Lower lobe of right lung (tissue), 2 donors: ENCODE data around the gene FAM78A. TPM values are rescaled to one million over a fixed set of nuclear protein-coding genes. Genes with fewer than 3 reads are reported as not detected.
"Not testable (repeated sequence)": the region's sequence is repeated elsewhere in the genome, so short reads cannot be mapped to it uniquely, and the experiment has no call there.

Experiments
- ATAC-seq, 2 donors: fragments of 200-7000 bp; cut with Tn5 transposase; one replicate each; pipeline ENCODE4 v1.9.1; 2020 to 2022; ENCODE audit warnings: mild to moderate bottlenecking in 2 of 2, moderate library complexity in 2 of 2
- DNase-seq: peaks from one replicate; pipeline ENCODE4 v3.0.0-alpha.2; 2020
- H3K27ac ChIP-seq: fragments of 200-600 bp; one replicate; pipeline ENCODE4 v1.8.0; 2022
- H3K27me3 ChIP-seq: fragments of 200-600 bp; one replicate; pipeline ENCODE4 v1.8.0; 2022; ENCODE audit warnings: low read depth
- H3K36me3 ChIP-seq: fragments of 200-600 bp; one replicate; pipeline ENCODE4 v1.8.0; 2022; ENCODE audit warnings: mild to moderate bottlenecking
- H3K4me1 ChIP-seq: fragments of 200-600 bp; one replicate; pipeline ENCODE4 v1.8.0; 2022
- H3K4me3 ChIP-seq: fragments of 200-600 bp; one replicate; pipeline ENCODE4 v1.8.0; 2022; ENCODE audit warnings: mild to moderate bottlenecking
- H3K9me3 ChIP-seq: fragments of 200-600 bp; one replicate; pipeline ENCODE4 v1.8.0; 2022
- CTCF ChIP-seq: fragments of 200-600 bp; IDR thresholded peaks from one replicate; pipeline ENCODE4 v1.8.0; 2022; ENCODE audit warnings: antibody characterized with exemption, mild to moderate bottlenecking
- intact Hi-C: fragments of 100-400 bp; cut with DNase I; formaldehyde crosslinking; loops from one replicate; pipeline ENCODE4 v1.11.0; 2022
- total RNA-seq: library from RNA; stranded (reverse); fragmentation: NEBNext Ultra II Directional; extraction: Animal tissue kit (Norgen Biotek cat#: 25700); gene quantifications from one replicate; pipeline ENCODE4 v1.2.1, GENCODE V29; 2021
- donor health status: DM: no; HTN: yes; CAD: no; lungs with severe emphysema.

FAM78A gene
- total RNA-seq, 1 donor from 2014 or later, result 18.3 TPM

GRCh38 chr9:131252120-131252519, 24.2 kb downstream of the FAM78A start:
- peak in 1 of 2 donors; percentile 6 for ATAC-seq
- peaks cover 32% of the 10 kb centered on the region for H3K4me1 ChIP-seq
- H3K27me3 ChIP-seq, result no peaks in the 10 kb centered on the region
- peak overlapping the region; percentile 48 for H3K4me3 ChIP-seq
- no peak for TF ChIP-seq CTCF
- H3K27ac ChIP-seq, result peak overlapping the region; percentile 82
- H3K36me3 ChIP-seq, result no peaks in the 10 kb centered on the region
- no peaks in the 10 kb centered on the region for H3K9me3 ChIP-seq
- DNase-seq, result peak; percentile 60
- intact Hi-C loops, result no loop called here

- Histone ChIP-seq H3K27ac (no peak overlapping the region), H3K4me1 (no peaks in the 10 kb centered on the region), H3K4me3 (no peak overlapping the region), H3K36me3 (no peaks in the 10 kb centered on the region), H3K9me3 (no peaks in the 10 kb centered on the region), H3K27me3 (no peaks in the 10 kb centered on the region)
- no peak for DNase-seq
- ATAC-seq, result no peak
- TF ChIP-seq CTCF, result no peak
- intact Hi-C loops, result no loop called here
Measured at GRCh38 chr9:131246618-131247017, 29.7 kb downstream of the FAM78A start.

GRCh38 chr9:131244331-131244730, 32.0 kb downstream of the FAM78A start:
- H3K27me3 ChIP-seq, H3K4me1 ChIP-seq, H3K27ac ChIP-seq, ATAC-seq, H3K36me3 ChIP-seq, H3K4me3 ChIP-seq, intact Hi-C loops, DNase-seq, H3K9me3 ChIP-seq: not testable (repeated sequence)

GRCh38 chr9:131240047-131240921, 36.0 kb downstream of the FAM78A start:
- ATAC-seq, result no peak
- H3K27ac ChIP-seq, result no peak overlapping the region
- TF ChIP-seq CTCF, result no peak
- DNase-seq, result peak; percentile 30
- no peaks in the 10 kb centered on the region for H3K9me3 ChIP-seq
- H3K36me3 ChIP-seq, result peaks cover 9% of the 10 kb centered on the region
- no peak overlapping the region for H3K4me3 ChIP-seq
- intact Hi-C loops, result no loop called here
- H3K4me1 ChIP-seq, result peaks cover 28% of the 10 kb centered on the region
- no peaks in the 10 kb centered on the region for H3K27me3 ChIP-seq

- no peak overlapping the region for H3K4me3 ChIP-seq
- no peak for TF ChIP-seq CTCF
- no peak for ATAC-seq
- H3K27me3 ChIP-seq, result no peaks in the 10 kb centered on the region
- H3K4me1 ChIP-seq, result peaks cover 28% of the 10 kb centered on the region
- H3K36me3 ChIP-seq, result peaks cover 18% of the 10 kb centered on the region
- intact Hi-C loops, result no loop called here
- DNase-seq, result no peak
- H3K9me3 ChIP-seq, result no peaks in the 10 kb centered on the region
- no peak overlapping the region for H3K27ac ChIP-seq
Measured at GRCh38 chr9:131239161-131239975, 36.9 kb downstream of the FAM78A start.
